H9 (cell line): Measurements from ENCODE around the gene EPC1. TPM values are rescaled to one million over a fixed set of nuclear protein-coding genes. Genes with fewer than 3 reads are reported as not detected.

Experiments used
- DNase-seq: peaks from one replicate; pipeline ENCODE4 v3.0.0-alpha.2; 2017
- H2AFZ ChIP-seq: one replicate; pipeline ENCODE4 v1.6.1; 2013; ENCODE audit warnings: mild to moderate bottlenecking, low read length, control low read depth, moderate library complexity
- H2AK5ac ChIP-seq: 2 replicates; pipeline ENCODE4 v1.6.1; 2013; ENCODE audit warnings: low read length, control low read depth, mixed read lengths; ENCODE audit not compliant: insufficient read length
- H2BK120ac ChIP-seq: one replicate; pipeline ENCODE4 v1.6.1; 2013; ENCODE audit warnings: low read depth, mild to moderate bottlenecking, low read length, control low read depth, inconsistent platforms; ENCODE audit not compliant: poor library complexity, severe bottlenecking
- H2BK12ac ChIP-seq: 2 replicates; pipeline ENCODE4 v1.6.1; 2013; ENCODE audit warnings: low read length, control low read depth, mixed read lengths, low read depth; ENCODE audit not compliant: insufficient read length
- H2BK15ac ChIP-seq: 2 replicates; pipeline ENCODE4 v1.6.1; 2013; ENCODE audit warnings: low read depth, low read length, control low read depth
- H2BK20ac ChIP-seq: one replicate; pipeline ENCODE4 v1.6.1; 2013; ENCODE audit warnings: low read depth, mild to moderate bottlenecking, low read length, control low read depth, inconsistent platforms; ENCODE audit not compliant: poor library complexity, severe bottlenecking
- H2BK5ac ChIP-seq: 2 replicates; pipeline ENCODE4 v1.6.1; 2013; ENCODE audit warnings: low read length, control low read depth, mixed read lengths; ENCODE audit not compliant: insufficient read length
- H3K14ac ChIP-seq: 2 replicates; pipeline ENCODE4 v1.6.1; 2013; ENCODE audit warnings: low read length, control low read depth; ENCODE audit not compliant: insufficient read depth
- H3K18ac ChIP-seq: 2 replicates; pipeline ENCODE4 v1.6.1; 2013; ENCODE audit warnings: low read depth, mild to moderate bottlenecking, mixed read lengths, low read length, control low read depth; ENCODE audit not compliant: insufficient read length
- H3K23ac ChIP-seq: 2 replicates; pipeline ENCODE4 v1.6.1; 2013; ENCODE audit warnings: low read length, control low read depth, mixed read lengths, low read depth; ENCODE audit not compliant: insufficient read length
- H3K23me2 ChIP-seq: 2 replicates; pipeline ENCODE4 v1.6.1; 2013; ENCODE audit warnings: low read depth, mild to moderate bottlenecking, mixed read lengths, low read length, control low read depth; ENCODE audit not compliant: insufficient read length, poor library complexity, severe bottlenecking
- H3K27ac ChIP-seq: 2 replicates; pipeline ENCODE4 v1.5.1; 2013; ENCODE audit warnings: low read length, control low read depth, mixed read lengths, low read depth; ENCODE audit not compliant: insufficient read length
- H3K27me3 ChIP-seq: 2 replicates; pipeline ENCODE4 v1.6.1; 2013; ENCODE audit warnings: low read length, control low read depth, inconsistent platforms; ENCODE audit not compliant: insufficient read depth
- H3K4ac ChIP-seq: 2 replicates; pipeline ENCODE4 v1.6.1; 2013; ENCODE audit warnings: low read depth, mild to moderate bottlenecking, control low read depth, inconsistent platforms, low read length, moderate library complexity
- H3K4me1 ChIP-seq: 2 replicates; pipeline ENCODE4 v1.6.1; 2013; ENCODE audit warnings: low read length, control low read depth, inconsistent platforms; ENCODE audit not compliant: insufficient read depth
- H3K4me2 ChIP-seq: 2 replicates; pipeline ENCODE4 v1.6.1; 2013; ENCODE audit warnings: low read length, control low read depth, mixed read lengths; ENCODE audit not compliant: insufficient read length, insufficient read depth
- H3K56ac ChIP-seq: 2 replicates; pipeline ENCODE4 v1.6.1; 2013; ENCODE audit warnings: low read depth, mild to moderate bottlenecking, mixed read lengths, low read length, control low read depth; ENCODE audit not compliant: insufficient read length
- H3K79me1 ChIP-seq: 2 replicates; pipeline ENCODE4 v1.6.1; 2013; ENCODE audit warnings: low read depth, mild to moderate bottlenecking, moderate library complexity, low read length, control low read depth, inconsistent platforms; ENCODE audit not compliant: insufficient read depth, poor library complexity, severe bottlenecking
- H3K79me2 ChIP-seq: 2 replicates; pipeline ENCODE4 v1.6.1; 2013; ENCODE audit warnings: low read length, control low read depth, inconsistent platforms; ENCODE audit not compliant: insufficient read depth
- H3K9ac ChIP-seq: 2 replicates; pipeline ENCODE4 v1.6.1; 2013; ENCODE audit warnings: low read length, control low read depth, mixed read lengths; ENCODE audit not compliant: insufficient read length; ENCODE audit errors: extremely low read depth
- H3K9me3 ChIP-seq: one replicate; pipeline ENCODE4 v1.6.1; 2013; ENCODE audit warnings: low read depth, low read length, inconsistent platforms; ENCODE audit not compliant: control insufficient read depth
- H3T11ph ChIP-seq: one replicate; pipeline ENCODE4 v1.6.1; 2013; ENCODE audit warnings: mild to moderate bottlenecking, low read length, control low read depth, inconsistent platforms
- H4K20me1 ChIP-seq: one replicate; pipeline ENCODE4 v1.6.1; 2013; ENCODE audit not compliant: control insufficient read depth, insufficient read length, insufficient read depth
- H4K5ac ChIP-seq: 2 replicates; pipeline ENCODE4 v1.6.1; 2013; ENCODE audit warnings: low read depth, mild to moderate bottlenecking, mixed read lengths, low read length, control low read depth; ENCODE audit not compliant: insufficient read length
- H4K8ac ChIP-seq: replicated peaks from 2 replicates; pipeline ENCODE4 v1.6.1; 2013; ENCODE audit warnings: low read length, control low read depth, mixed read lengths, low read depth; ENCODE audit not compliant: insufficient read length
- H4K91ac ChIP-seq: 2 replicates; pipeline ENCODE4 v1.6.1; 2013; ENCODE audit warnings: low read depth, mild to moderate bottlenecking, moderate library complexity, mixed read lengths, low read length, control low read depth; ENCODE audit not compliant: insufficient read length
- H3K27ac Mint-ChIP-seq, 3 experiments: 2 replicates in 2 of 3; 3 replicates in 1 of 3; pipeline ENCODE4 v1.8.0; 2020 to 2021; ENCODE audit warnings: mixed read lengths in 3 of 3, mild to moderate bottlenecking in 1 of 3, moderate library complexity in 1 of 3
- H3K27me3 Mint-ChIP-seq: 2 replicates; pipeline ENCODE4 v1.8.0; 2021; ENCODE audit warnings: low read depth, mild to moderate bottlenecking, moderate library complexity, mixed read lengths
- H3K36me3 Mint-ChIP-seq, 3 experiments: 2 replicates in 2 of 3; 3 replicates in 1 of 3; pipeline ENCODE4 v1.8.0; 2020 to 2021; ENCODE audit warnings: low read depth in 3 of 3, mixed read lengths in 3 of 3; ENCODE audit not compliant: insufficient read depth in 1 of 3
- H3K4me1 Mint-ChIP-seq, 2 experiments: 2 replicates each; pipeline ENCODE4 v1.8.0; 2020; ENCODE audit warnings: mixed read lengths in 2 of 2
- H3K4me3 Mint-ChIP-seq, 2 experiments: 2 replicates in 1 of 2; 3 replicates in 1 of 2; pipeline ENCODE4 v1.8.0; 2020 to 2021; ENCODE audit warnings: mild to moderate bottlenecking in 2 of 2, mixed read lengths in 2 of 2, moderate library complexity in 1 of 2
- H3K9me3 Mint-ChIP-seq, 2 experiments: 2 replicates in 1 of 2; 3 replicates in 1 of 2; pipeline ENCODE4 v1.8.0; 2020; ENCODE audit warnings: mild to moderate bottlenecking in 2 of 2, mixed read lengths in 2 of 2, moderate library complexity in 1 of 2
- CTCF ChIP-seq: fragments of 200-600 bp; sonication (generic); conservative IDR thresholded peaks from 3 replicates; pipeline ENCODE4 v1.8.0; 2021; ENCODE audit warnings: antibody characterized with exemption, mild to moderate bottlenecking
- WGBS: extraction: QIAGEN DNeasy Blood & Tissue Kit; methylation state at CpG from one replicate; pipeline ENCODE4 v1.1.7; 2013; ENCODE audit warnings: missing lambda C conversion rate, low lambda C conversion rate, mixed read lengths; ENCODE audit not compliant: insufficient read length; ENCODE audit errors: extremely low coverage; 5-methylcytosine and 5-hydroxymethylcytosine counted together
- total RNA-seq: library from RNA; stranded (reverse); gene quantifications from 2 replicates; pipeline ENCODE4 v1.2.1, GENCODE V29; 2021

The EPC1 gene
- total RNA-seq, 1 experiment from 2014 or later, result 32.5 TPM

DNA sequence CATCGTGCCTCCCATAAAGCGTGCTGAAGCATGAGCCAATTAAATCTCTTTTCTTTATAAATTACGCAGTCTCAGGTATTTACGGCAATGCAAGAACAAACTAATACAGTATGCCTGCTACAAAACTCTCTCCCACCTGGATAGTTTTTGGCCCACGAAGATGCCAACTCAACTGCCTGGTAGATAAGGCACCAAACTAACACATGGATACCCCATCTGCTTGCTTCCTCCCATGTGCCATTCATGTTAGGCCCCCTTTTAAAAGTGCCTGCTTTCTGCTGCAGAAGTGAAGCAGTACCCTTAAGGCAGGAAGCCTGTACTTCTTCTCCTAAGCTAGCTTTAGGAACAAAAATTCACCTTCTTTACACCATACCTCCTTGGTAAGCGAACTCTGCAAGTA is 15.6 kb upstream of the EPC1 start:
- no peaks in the 10 kb centered on the region for H3K79me1 ChIP-seq
- no peak overlapping the region for H4K5ac ChIP-seq
- no peaks in the 10 kb centered on the region; the same call in 1 of the 2 replicates for H3K4me1 ChIP-seq
- DNase-seq, result no peak
- H3K4me2 ChIP-seq, result no peak overlapping the region
- H2BK5ac ChIP-seq, result no peak overlapping the region
- Mint-ChIP-seq H3K27ac (peak overlapping the region; percentile 36 to 82 (median 69); a peak in 3 of 7 replicates), H3K27me3 (no peaks in the 10 kb centered on the region), H3K4me3 (no peak overlapping the region), H3K9me3 (no peaks in the 10 kb centered on the region), H3K4me1 (peaks cover 25 to 27% of the 10 kb centered on the region in 2 experiments), H3K36me3 (peaks cover 0 to 4% (median 2%) of the 10 kb centered on the region in 3 experiments; a peak in 1 of 7 replicates)
- TF ChIP-seq CTCF, result no peak
- H2BK120ac ChIP-seq, result no peak overlapping the region
- H3K23me2 ChIP-seq, result no peaks in the 10 kb centered on the region
- no peak overlapping the region for H3K9ac ChIP-seq
- WGBS, result no CpG with 5 or more reads among the region's 6 CpGs
- H3K27me3 ChIP-seq, result no peaks in the 10 kb centered on the region
- H2AFZ ChIP-seq, result no peak overlapping the region
- no peak overlapping the region for H4K8ac ChIP-seq
- no peak overlapping the region for H3K23ac ChIP-seq
- H2AK5ac ChIP-seq, result no peak overlapping the region
- H2BK20ac ChIP-seq, result no peak overlapping the region
- H3K9me3 ChIP-seq, result no peaks in the 10 kb centered on the region
- H3K27ac ChIP-seq, result no peak overlapping the region
- H3K14ac ChIP-seq, result no peak overlapping the region
- H3K56ac ChIP-seq, result no peak overlapping the region
- H3K18ac ChIP-seq, result no peak overlapping the region
- no peaks in the 10 kb centered on the region for H3K79me2 ChIP-seq
- H2BK15ac ChIP-seq, result no peak overlapping the region
- H4K20me1 ChIP-seq, result no peaks in the 10 kb centered on the region
- no peak overlapping the region for H4K91ac ChIP-seq
- H3K4ac ChIP-seq, result no peak overlapping the region
- H3T11ph ChIP-seq, result no peak overlapping the region
- H2BK12ac ChIP-seq, result no peak overlapping the region
